Measurements from ENCODE around the gene IL1RL1.

- no peak for TF ChIP-seq POLR2AphosphoS5 (IDR thresholded peaks at IDR 0.05; ENCODE audit: low read depth, low read length)
- TF ChIP-seq POLR2A (IDR thresholded peaks at IDR 0.05; ENCODE audit: low read depth, low read length): no peak
Measured at GRCh38 chr2:102313471-102313870, 2.1 kb downstream of the IL1RL1 start.
